K562 (cell line): ENCODE results near the gene COL25A1. TPM values are rescaled to one million over a fixed set of nuclear protein-coding genes. Genes with fewer than 3 reads are reported as not detected.

Source experiments
- ARHGAP35 ChIP-seq: fragments of 450-650 bp; IDR thresholded peaks from 2 replicates; pipeline ENCODE4 v1.6.1; 2018; ENCODE audit not compliant: partially characterized antibody
- CHD7 ChIP-seq: fragments of 200-600 bp; sonication (generic); IDR thresholded peaks from one replicate; pipeline ENCODE4 v1.6.1; 2012; ENCODE audit warnings: mild to moderate bottlenecking, low read depth, low read length, inconsistent platforms
- DLX4 ChIP-seq: fragments of 250-450 bp; sonication (Bioruptor Pico); IDR thresholded peaks from 2 replicates; pipeline ENCODE4 v1.6.1; 2021; ENCODE audit warnings: mild to moderate bottlenecking
- ETV6 ChIP-seq, 3 experiments: fragments of 150-350 bp in 1 of 3; sonication (generic) in 1 of 3; formaldehyde crosslinking in 1 of 3; IDR thresholded peaks; 2 replicates each; pipeline versions ENCODE4 v1.6.1 to v1.8.0; 2014 to 2022; ENCODE audit warnings: borderline replicate concordance in 2 of 3, low read depth in 2 of 3, antibody characterized with exemption in 1 of 3, low read length in 1 of 3, mild to moderate bottlenecking in 1 of 3, missing genetic modification reagents in 1 of 3
- FOXA1 ChIP-seq: fragments of 450-650 bp; IDR thresholded peaks from 2 replicates; pipeline ENCODE4 v1.6.1; 2016; ENCODE audit warnings: mild to moderate bottlenecking, borderline replicate concordance
- FOXM1 ChIP-seq, 2 experiments: fragments of 450-650 bp in 1 of 2; sonication (generic) in 1 of 2; formaldehyde crosslinking in 1 of 2; IDR thresholded peaks; 2 replicates each; pipeline versions ENCODE4 v1.6.1 to v1.9.0; 2017 to 2022; ENCODE audit warnings: low read depth in 2 of 2, mild to moderate bottlenecking in 2 of 2, missing genetic modification reagents in 1 of 2, moderate library complexity in 1 of 2
- GABPA ChIP-seq: fragments of 200-800 bp; sonication (Bioruptor generic); conservative IDR thresholded peaks from 2 replicates; pipeline ENCODE4 v1.6.1; 2016; ENCODE audit warnings: low read depth, missing genetic modification characterization, missing compliant biosample characterization
- NFIC ChIP-seq: fragments of 450-650 bp; IDR thresholded peaks from 2 replicates; pipeline ENCODE4 v1.6.1; 2017; ENCODE audit warnings: mild to moderate bottlenecking, inconsistent platforms
- PCBP1 ChIP-seq: fragments of 200-400 bp; formaldehyde crosslinking; IDR thresholded peaks from 2 replicates; pipeline ENCODE4 v1.6.1; 2018; ENCODE audit warnings: mild to moderate bottlenecking, low read depth, low read length; ENCODE audit not compliant: poor library complexity, severe bottlenecking
- POLR2A ChIP-seq: fragments of 450-650 bp; conservative IDR thresholded peaks from 2 replicates; pipeline ENCODE4 v1.6.1; 2016
- TAL1 ChIP-seq: fragments of 450-650 bp; IDR thresholded peaks from 2 replicates; pipeline ENCODE4 v1.6.1; 2016; ENCODE audit warnings: mild to moderate bottlenecking
- ZFX ChIP-seq: sonication (generic); formaldehyde crosslinking; IDR thresholded peaks from 2 replicates; pipeline ENCODE4 v1.8.0; 2022; ENCODE audit warnings: mild to moderate bottlenecking, missing genetic modification reagents, moderate library complexity
- ZNF830 ChIP-seq: fragments of 250-450 bp; sonication (Bioruptor Pico); IDR thresholded peaks from 2 replicates; pipeline ENCODE4 v1.5.0; 2021; ENCODE audit warnings: mild to moderate bottlenecking
- polyA plus RNA-seq, 8 experiments: library from polyadenylated mRNA; depleted of rRNA in 4 of 8; stranded (reverse) in 5 of 8; unstranded in 3 of 8; fragments of >200 nt; fragmentation: Nextera tagmentation in 2 of 8; fragmentation: Illumina TruSeq in 1 of 8; extraction: Ambion mirVana in 2 of 8; extraction: Trizol in 1 of 8; gene quantifications; 2 replicates each; pipeline versions ENCODE4 v1.2.1 to v1.2.3, GENCODE V29; 2011 to 2014; ENCODE audit warnings: inconsistent platforms in 1 of 8, missing spikeins in 1 of 8
- total RNA-seq, 7 experiments: library from RNA; depleted of rRNA in 6 of 7; stranded (reverse); fragments of >200 nt in 6 of 7; fragmentation: Illumina TruSeq in 2 of 7; extraction: Trizol in 2 of 7; gene quantifications; 2 replicates each; pipeline versions ENCODE4 v1.2.1 to v1.2.3, GENCODE V29; 2011 to 2021; ENCODE audit warnings: low replicate concordance in 1 of 7

COL25A1 gene
- total and polyA plus RNA-seq, 9 of the 15 experiments (the other 6 are each of a cell fraction or from before 2014, with no cell fraction given) = 0.03 to 0.62 (median 0.27) TPM

DNA sequence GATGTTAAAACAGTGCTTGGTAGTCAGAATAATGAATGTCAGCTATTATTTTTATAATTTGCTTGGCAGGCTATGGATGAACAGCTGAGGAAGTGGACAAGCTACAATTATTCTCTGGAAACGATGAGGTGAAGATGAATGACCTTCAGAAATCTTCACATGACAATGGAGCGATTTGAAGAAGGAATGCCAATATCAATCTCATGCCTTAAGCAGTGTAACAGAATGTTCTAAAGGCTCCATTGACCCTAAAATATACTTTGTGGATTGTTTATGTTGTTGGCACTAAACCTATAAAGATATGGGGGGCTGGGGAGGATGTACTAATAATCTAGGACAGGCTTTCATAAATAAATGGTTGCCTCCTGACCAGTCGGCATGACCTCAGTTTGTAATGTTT, 36.2 kb downstream of the COL25A1 start (continued):
- no peak for TF ChIP-seq CHD7
- TF ChIP-seq ZNF830 = no peak
- no peak for TF ChIP-seq GABPA
- TF ChIP-seq DLX4 (CRISPR knock-in tag) = no peak
- no peak for TF ChIP-seq POLR2A
- no peak for TF ChIP-seq ETV6 (IDR thresholded peaks at IDR 0.05; ENCODE audit: borderline replicate concordance in 1 of 2, low read depth in 2 of 2, low read length in 1 of 2)
- TF ChIP-seq ETV6 (CRISPR knock-in tag; IDR thresholded peaks at IDR 0.05; ENCODE audit: borderline replicate concordance) = no peak
- no peak for TF ChIP-seq FOXM1 (IDR thresholded peaks at IDR 0.05; ENCODE audit: low read depth)
- no peak for TF ChIP-seq FOXM1 (CRISPR knock-in tag; IDR thresholded peaks at IDR 0.05; ENCODE audit: low read depth)
- no peak for TF ChIP-seq FOXA1
- no peak for TF ChIP-seq TAL1
- no peak for TF ChIP-seq ARHGAP35
- no peak for TF ChIP-seq NFIC
- TF ChIP-seq ZFX (CRISPR knock-in tag) = no peak
- no peak for TF ChIP-seq PCBP1
